GM10266 (cell line): ENCODE data around the gene ANKZF1.

Source experiments
- DNase-seq: peaks from one replicate; pipeline ENCODE4 v3.0.0; 2012; ENCODE audit errors: extremely low spot score
- TF ChIP-seq, protein P1 (sequence below): IDR thresholded peaks from 2 replicates; pipeline ENCODE4 v1.5.1; 2012; ENCODE audit warnings: mild to moderate bottlenecking, low read depth; ENCODE audit not compliant: control insufficient read depth, insufficient read depth; ENCODE audit errors: missing control alignments

Gene ANKZF1

DNA sequence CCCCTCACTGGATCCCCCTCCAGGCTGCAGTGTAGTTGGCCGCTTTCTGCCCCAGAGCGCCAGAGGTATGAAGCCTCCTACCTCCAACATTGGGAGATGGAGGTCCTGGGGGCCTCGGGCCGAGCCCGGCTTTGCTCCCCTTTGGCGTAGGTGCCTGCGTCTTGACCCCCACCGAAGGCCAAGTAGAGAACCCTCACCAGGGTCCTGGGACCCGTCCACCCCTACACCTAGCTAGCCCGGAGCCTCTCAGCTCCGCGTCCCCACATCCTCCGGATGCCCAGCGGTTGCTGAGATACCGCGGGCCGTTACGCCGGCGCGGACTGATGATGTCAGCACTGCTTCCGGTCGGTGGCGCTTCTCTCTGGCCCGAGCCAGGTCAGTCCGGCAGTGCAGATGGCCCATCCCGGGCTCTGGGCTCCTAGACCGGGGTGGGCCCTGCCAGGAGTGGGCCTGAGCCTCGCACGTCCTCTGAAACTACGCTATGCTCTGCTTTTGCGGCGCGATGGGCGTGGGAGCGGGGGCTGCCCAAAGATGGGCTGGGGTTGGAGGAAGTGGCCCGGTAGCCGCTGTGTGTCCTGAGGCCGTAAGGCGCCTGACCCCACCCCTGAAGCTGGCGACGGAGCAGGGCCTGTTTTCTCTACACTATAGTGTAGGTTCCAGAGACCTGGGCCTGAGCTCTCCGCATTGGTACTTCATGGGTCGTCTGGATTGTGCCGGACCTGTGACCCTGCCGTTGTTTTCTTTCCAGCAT is 15.7 kb downstream of the ANKZF1 start, which contains the start of the genes GLB1L and STK16:
TSS of gene GLB1L (minus strand) at position 297 of the 751 bp plus-strand sequence. CDS start 1,871 bp downstream, outside the sequence.
TSS of gene STK16 (plus strand) at position 332 of the 751 bp plus-strand sequence. CDS start 521 bp downstream, outside the sequence.
- DNase-seq: peak; percentile 91
- TF ChIP-seq, protein P1, sequence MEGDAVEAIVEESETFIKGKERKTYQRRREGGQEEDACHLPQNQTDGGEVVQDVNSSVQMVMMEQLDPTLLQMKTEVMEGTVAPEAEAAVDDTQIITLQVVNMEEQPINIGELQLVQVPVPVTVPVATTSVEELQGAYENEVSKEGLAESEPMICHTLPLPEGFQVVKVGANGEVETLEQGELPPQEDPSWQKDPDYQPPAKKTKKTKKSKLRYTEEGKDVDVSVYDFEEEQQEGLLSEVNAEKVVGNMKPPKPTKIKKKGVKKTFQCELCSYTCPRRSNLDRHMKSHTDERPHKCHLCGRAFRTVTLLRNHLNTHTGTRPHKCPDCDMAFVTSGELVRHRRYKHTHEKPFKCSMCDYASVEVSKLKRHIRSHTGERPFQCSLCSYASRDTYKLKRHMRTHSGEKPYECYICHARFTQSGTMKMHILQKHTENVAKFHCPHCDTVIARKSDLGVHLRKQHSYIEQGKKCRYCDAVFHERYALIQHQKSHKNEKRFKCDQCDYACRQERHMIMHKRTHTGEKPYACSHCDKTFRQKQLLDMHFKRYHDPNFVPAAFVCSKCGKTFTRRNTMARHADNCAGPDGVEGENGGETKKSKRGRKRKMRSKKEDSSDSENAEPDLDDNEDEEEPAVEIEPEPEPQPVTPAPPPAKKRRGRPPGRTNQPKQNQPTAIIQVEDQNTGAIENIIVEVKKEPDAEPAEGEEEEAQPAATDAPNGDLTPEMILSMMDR: no peak

DNA sequence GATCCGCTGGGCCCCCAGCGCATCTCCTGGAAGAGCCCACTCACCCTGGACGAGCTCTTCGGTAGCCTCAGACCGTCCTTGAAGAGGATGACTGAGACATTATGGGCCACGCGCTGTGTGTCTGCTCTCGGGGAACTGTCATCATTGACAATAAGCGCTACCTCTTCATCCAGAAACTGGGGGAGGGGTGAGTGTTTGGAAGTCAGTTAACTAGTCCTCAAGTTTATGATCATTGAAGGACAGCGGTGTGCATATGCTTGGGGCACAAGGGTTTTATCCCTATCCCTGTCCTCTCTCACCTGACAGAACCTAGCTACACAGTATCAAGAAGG is 16.3 kb downstream of the ANKZF1 start:
- no peak for DNase-seq
- TF ChIP-seq, protein P1: no peak

DNA sequence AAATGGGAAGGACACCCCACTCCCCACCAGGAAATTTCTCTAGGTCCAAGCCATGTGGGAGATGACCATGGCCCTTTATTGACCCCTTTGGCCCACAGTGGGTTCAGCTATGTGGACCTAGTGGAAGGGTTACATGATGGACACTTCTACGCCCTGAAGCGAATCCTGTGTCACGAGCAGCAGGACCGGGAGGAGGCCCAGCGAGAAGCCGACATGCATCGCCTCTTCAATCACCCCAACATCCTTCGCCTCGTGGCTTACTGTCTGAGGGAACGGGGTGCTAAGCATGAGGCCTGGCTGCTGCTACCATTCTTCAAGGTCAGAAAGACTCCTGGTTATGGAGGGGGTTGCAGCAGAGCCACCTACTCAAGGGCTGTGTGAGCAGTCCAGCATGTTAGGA is 17.0 kb downstream of the ANKZF1 start:
- TF ChIP-seq, protein P1: no peak
- no peak for DNase-seq

DNA sequence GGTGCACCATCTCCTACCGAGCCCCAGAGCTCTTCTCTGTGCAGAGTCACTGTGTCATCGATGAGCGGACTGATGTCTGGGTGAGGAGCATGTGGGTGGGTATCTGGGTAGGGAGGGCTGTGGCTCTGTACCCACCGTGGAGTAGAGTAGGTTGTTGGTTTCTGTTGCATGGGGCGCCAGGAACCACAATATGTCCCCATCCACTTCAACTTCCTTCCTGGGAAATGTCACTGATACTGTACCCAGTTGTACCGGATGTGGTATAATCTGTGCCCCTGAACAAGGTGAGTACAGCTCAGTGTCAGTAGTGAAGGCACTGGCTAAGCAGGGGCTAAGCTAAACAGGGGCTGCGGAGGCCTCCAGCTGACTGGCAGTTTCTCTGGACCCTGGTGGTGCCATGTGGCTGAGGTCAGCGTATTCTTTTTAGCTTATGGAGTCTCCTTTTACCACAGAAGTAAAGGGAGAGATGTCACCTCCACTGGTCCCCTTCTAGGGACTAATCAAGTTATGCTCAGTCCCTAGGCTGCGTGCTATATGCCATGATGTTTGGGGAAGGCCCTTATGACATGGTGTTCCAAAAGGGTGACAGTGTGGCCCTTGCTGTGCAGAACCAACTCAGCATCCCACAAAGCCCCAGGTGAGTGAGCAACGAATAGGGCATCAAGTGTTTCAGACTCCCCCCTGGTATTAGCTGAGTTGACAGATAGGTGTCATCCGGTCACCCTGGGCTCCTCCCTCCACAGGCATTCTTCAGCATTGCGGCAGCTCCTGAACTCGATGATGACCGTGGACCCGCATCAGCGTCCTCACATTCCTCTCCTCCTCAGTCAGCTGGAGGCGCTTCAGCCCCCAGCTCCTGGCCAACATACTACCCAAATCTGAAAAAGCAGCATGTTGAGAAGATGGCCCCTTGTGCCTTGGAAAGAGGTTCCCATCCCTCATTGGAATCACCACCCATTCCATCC is 18.4 kb downstream of the ANKZF1 start:
- TF ChIP-seq, protein P1: no peak
- no peak for DNase-seq

DNA sequence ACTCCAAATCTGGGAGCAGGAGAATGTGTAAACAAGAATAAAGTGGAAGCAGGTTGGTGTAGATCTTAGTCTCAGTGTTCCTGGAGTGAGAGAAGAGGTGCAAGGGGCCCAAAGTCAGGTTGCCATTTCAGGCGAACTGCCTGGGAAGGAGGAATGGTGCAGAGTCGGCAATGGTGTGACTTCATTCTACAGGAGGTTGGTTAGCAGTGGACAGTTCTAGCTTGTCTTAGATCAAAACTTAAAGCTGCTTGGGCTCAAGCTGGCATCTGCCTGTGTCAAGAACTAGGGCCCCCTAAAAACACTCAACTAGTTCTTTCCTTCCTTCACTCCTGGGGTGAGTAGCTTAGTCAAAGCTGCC is 19.2 kb downstream of the ANKZF1 start:
- no peak for DNase-seq
- TF ChIP-seq, protein P1: no peak

DNA sequence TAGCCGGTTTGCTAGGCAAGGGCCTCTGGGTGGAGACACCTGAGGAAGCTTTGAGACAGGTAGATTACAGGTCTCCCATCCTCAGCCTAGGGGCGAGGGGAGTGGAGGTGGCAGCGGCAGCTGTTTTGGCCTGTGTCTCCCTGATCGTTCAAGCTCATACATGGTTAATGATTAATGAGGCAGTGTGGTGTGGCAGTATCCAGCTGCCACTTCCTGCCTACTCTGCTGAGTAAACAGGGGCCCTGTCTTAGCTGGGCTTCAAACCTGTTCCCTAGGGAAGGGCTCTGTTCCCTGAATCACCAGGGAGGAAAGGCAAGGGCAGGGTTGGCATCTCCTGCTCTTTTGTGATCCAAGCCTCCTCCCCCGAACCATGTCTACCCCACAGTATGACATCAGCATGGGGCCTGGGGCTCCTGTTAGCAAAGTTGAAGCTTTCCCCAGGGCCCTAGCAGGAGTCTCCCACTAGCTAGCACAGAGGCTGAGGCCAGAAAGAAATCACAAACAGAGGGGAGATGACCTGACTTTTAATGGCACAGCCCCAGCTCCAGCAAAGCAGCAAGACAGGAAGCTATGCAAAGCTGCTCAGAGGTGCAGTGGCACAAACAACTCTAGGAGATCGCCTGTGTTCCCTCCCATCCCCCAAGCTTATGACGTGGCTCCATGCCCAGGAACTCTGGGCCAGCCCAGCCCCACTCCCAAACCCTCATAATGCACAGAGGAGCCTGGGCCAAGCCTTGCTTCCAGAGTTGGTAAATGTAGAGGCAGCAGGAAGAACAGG is 19.8 kb downstream of the ANKZF1 start:
- DNase-seq: no peak

More for the DNA sequence above, 19.8 kb downstream of the ANKZF1 start:
- TF ChIP-seq, protein P1: no peak
